Measurements from ENCODE around the gene MAP6D1.

Gene MAP6D1

DNA sequence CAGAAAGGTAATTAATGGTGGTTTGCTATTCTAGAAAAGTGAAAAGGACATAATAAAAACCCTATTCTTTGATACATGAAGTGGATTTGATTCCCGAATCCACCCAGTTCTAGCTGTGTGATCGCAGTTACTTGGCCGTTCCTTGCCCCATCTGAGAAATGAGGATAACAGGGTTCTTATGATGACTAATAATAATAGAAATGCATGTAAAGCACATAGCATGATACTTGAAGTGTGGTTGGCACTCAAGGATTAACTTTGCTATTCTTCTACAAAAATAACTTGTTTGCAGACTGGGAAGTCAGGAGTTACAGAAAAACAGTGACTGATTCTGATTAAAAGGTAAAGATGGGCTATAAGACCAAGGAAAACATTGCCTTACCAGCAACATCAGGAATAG, 32.5 kb upstream of the MAP6D1 start:
- Histone ChIP-seq H3K27me3 (ENCODE audit: insufficient read depth, low read length, poor library complexity) (no peaks in the 10 kb centered on the region), H3K56ac (ENCODE audit: low read length) (no peak overlapping the region), H3K9ac (ENCODE audit: low read length) (no peak overlapping the region), H3K4me3 (ENCODE audit: low read length) (no peak overlapping the region), H3K79me2 (ENCODE audit: control insufficient read depth, insufficient read depth, low read length) (no peaks in the 10 kb centered on the region), H2BK15ac (replicated peaks; ENCODE audit: low read depth) (no peak overlapping the region), H2AK5ac (ENCODE audit: low read length) (no peak overlapping the region), H3K4me2 (ENCODE audit: low read length) (no peak overlapping the region), H3K27ac (ENCODE audit: low read depth, low read length) (no peak overlapping the region), H4K5ac (ENCODE audit: low read length) (no peak overlapping the region), H3K4ac (ENCODE audit: low read depth, low read length) (no peak overlapping the region), H2BK120ac (ENCODE audit: low read depth, low read length) (no peak overlapping the region), H3K23ac (ENCODE audit: low read length) (no peak overlapping the region), H2BK5ac (ENCODE audit: low read length) (no peak overlapping the region), H3K36me3 (ENCODE audit: control insufficient read depth, insufficient read depth, low read length) (peaks cover 4% of the 10 kb centered on the region), H3K18ac (ENCODE audit: low read length) (no peak overlapping the region), H4K8ac (ENCODE audit: low read depth, low read length) (no peak overlapping the region), H3K79me1 (ENCODE audit: low read length) (no peaks in the 10 kb centered on the region), H3K4me1 (ENCODE audit: control insufficient read depth, low read depth, low read length) (no peaks in the 10 kb centered on the region)
- DNase-seq: no peak
- no CpG with 5 or more reads among the region's 3 CpGs for WGBS (ENCODE audit: extremely low coverage, insufficient coverage, low lambda C conversion rate)

DNA sequence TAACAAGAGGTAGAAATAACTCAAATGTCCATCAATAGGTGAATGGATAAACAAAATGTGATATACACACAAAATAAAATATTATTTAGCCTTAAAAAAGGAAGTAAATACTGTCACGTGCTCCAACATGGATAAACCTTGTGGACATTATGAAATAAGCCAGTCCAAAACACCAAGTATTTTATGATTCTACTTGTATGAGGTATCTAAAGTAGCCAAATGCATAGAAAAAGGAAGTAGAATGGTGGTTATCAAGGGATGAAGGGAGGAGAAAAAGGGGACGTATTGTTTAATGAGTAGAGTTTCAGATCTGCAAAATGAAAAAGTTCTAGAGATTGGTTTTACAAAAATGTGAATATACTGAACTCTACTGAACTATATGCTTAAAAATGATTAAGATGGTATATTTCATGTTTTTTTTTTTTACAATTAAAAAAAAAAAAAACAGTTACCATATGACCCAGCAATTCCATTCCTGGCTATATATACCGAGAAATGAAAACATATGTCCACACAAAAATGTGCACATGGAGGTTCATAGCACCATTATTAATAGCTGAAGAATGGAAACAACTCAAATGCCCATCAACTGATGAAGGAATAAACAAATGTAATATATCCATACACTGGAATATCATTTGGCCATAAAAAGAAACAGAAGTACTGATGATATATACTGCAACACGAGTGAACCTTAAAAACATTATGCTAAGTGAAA, 29.1 kb upstream of the MAP6D1 start:
- H3K27ac ChIP-seq (ENCODE audit: low read depth, low read length): no peak overlapping the region
- no peak overlapping the region for H2BK15ac ChIP-seq (replicated peaks; ENCODE audit: low read depth)
- no peaks in the 10 kb centered on the region for H3K36me3 ChIP-seq (ENCODE audit: control insufficient read depth, insufficient read depth, low read length)
- H3K4me3 ChIP-seq (ENCODE audit: low read length): no peak overlapping the region
- H3K79me1 ChIP-seq (ENCODE audit: low read length): peaks cover 2% of the 10 kb centered on the region
- H3K23ac ChIP-seq (ENCODE audit: low read length): no peak overlapping the region
- no peak overlapping the region for H2BK5ac ChIP-seq (ENCODE audit: low read length)
- no peak overlapping the region for H2AK5ac ChIP-seq (ENCODE audit: low read length)
- no peak for DNase-seq
- H3K4me2 ChIP-seq (ENCODE audit: low read length): no peak overlapping the region
- H3K27me3 ChIP-seq (ENCODE audit: insufficient read depth, low read length, poor library complexity): no peaks in the 10 kb centered on the region
- no peaks in the 10 kb centered on the region for H3K4me1 ChIP-seq (ENCODE audit: control insufficient read depth, low read depth, low read length)
- H3K9ac ChIP-seq (ENCODE audit: low read length): no peak overlapping the region
- H2BK120ac ChIP-seq (ENCODE audit: low read depth, low read length): no peak overlapping the region
- H4K8ac ChIP-seq (ENCODE audit: low read depth, low read length): no peak overlapping the region
- no peak overlapping the region for H4K5ac ChIP-seq (ENCODE audit: low read length)
- 100% methylated on average over 1 of the region's 4 CpGs for WGBS (ENCODE audit: extremely low coverage, insufficient coverage, low lambda C conversion rate)
- no peak overlapping the region for H3K56ac ChIP-seq (ENCODE audit: low read length)
- H3K18ac ChIP-seq (ENCODE audit: low read length): no peak overlapping the region
- H3K4ac ChIP-seq (ENCODE audit: low read depth, low read length): no peak overlapping the region
- H3K79me2 ChIP-seq (ENCODE audit: control insufficient read depth, insufficient read depth, low read length): no peaks in the 10 kb centered on the region

DNA sequence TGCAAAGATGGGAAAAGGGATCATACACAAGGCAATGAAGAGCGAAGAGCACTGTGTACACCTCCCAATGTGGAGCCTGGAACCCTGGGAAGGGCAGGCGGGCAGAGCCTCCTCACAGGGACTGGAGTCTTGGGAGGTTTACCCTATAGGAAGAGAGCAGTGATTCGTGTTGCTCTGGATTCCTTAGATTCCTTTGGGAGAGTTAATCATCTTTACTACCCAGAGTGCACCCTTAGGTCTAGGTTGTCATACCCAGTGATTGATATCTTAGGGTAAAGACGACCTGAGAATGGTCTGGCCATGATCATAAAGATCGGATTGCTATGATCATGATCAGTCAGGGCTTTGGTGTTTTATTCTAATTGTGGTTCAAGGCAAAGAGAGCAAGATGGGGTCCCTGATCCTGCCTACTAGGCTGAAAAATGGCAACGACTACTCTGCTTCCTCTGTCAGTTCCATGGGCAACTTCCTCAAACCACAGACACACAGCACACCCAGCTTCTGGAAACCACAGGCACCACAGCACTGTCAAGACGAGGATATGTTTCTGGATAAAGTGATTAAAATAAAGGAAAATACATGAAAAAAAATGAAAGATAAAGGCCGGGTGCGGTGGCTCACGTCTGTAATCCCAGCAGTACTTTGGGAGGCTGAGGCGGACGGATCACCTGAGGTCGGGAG, 20.4 kb upstream of the MAP6D1 start:
- no peak overlapping the region for H2AK5ac ChIP-seq (ENCODE audit: low read length)
- no peak overlapping the region for H4K8ac ChIP-seq (ENCODE audit: low read depth, low read length)
- H3K4me2 ChIP-seq (ENCODE audit: low read length): no peak overlapping the region
- no peak overlapping the region for H3K4ac ChIP-seq (ENCODE audit: low read depth, low read length)
- no peak overlapping the region for H3K4me3 ChIP-seq (ENCODE audit: low read length)
- H4K5ac ChIP-seq (ENCODE audit: low read length): no peak overlapping the region
- no peak overlapping the region for H2BK120ac ChIP-seq (ENCODE audit: low read depth, low read length)
- H3K56ac ChIP-seq (ENCODE audit: low read length): no peak overlapping the region
- no peak overlapping the region for H3K23ac ChIP-seq (ENCODE audit: low read length)
- no peak overlapping the region for H2BK5ac ChIP-seq (ENCODE audit: low read length)
- no peak overlapping the region for H2BK15ac ChIP-seq (replicated peaks; ENCODE audit: low read depth)
- H3K27me3 ChIP-seq (ENCODE audit: insufficient read depth, low read length, poor library complexity): no peaks in the 10 kb centered on the region
- H3K79me2 ChIP-seq (ENCODE audit: control insufficient read depth, insufficient read depth, low read length): no peaks in the 10 kb centered on the region
- H3K4me1 ChIP-seq (ENCODE audit: control insufficient read depth, low read depth, low read length): no peaks in the 10 kb centered on the region
- H3K18ac ChIP-seq (ENCODE audit: low read length): no peak overlapping the region
- peak; percentile 43 for DNase-seq
- H3K27ac ChIP-seq (ENCODE audit: low read depth, low read length): no peak overlapping the region
- no CpG with 5 or more reads among the region's 13 CpGs for WGBS (ENCODE audit: extremely low coverage, insufficient coverage, low lambda C conversion rate)
- H3K9ac ChIP-seq (ENCODE audit: low read length): no peak overlapping the region
- H3K79me1 ChIP-seq (ENCODE audit: low read length): peaks cover 3% of the 10 kb centered on the region
- H3K36me3 ChIP-seq (ENCODE audit: control insufficient read depth, insufficient read depth, low read length): peaks cover 5% of the 10 kb centered on the region

DNA sequence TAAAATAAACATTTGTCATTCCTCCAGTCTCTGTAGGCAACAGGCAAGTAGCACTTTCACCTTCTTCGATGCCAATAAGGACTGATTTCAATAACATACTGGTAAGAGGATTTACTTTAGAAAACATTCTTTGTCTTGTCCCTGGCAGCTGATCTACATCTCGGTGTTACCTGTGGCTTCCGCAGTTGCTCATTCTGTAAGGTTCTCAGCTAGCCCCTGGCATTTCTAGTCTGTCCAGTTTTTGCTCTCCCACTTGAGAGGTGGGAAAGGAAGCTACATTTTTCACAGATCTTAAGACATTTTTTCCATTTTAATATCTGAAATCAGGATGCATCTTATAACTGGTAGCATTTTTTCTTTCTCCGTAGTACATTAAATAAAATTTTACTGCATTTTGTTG, 19.7 kb upstream of the MAP6D1 start:
- Histone ChIP-seq H3K18ac (ENCODE audit: low read length) (no peak overlapping the region), H3K4me2 (ENCODE audit: low read length) (no peak overlapping the region), H2BK15ac (replicated peaks; ENCODE audit: low read depth) (no peak overlapping the region), H3K4me3 (ENCODE audit: low read length) (no peak overlapping the region), H3K56ac (ENCODE audit: low read length) (no peak overlapping the region), H3K79me2 (ENCODE audit: control insufficient read depth, insufficient read depth, low read length) (no peaks in the 10 kb centered on the region), H2AK5ac (ENCODE audit: low read length) (no peak overlapping the region), H3K4me1 (ENCODE audit: control insufficient read depth, low read depth, low read length) (no peaks in the 10 kb centered on the region), H3K9ac (ENCODE audit: low read length) (no peak overlapping the region), H3K27ac (ENCODE audit: low read depth, low read length) (no peak overlapping the region), H3K27me3 (ENCODE audit: insufficient read depth, low read length, poor library complexity) (no peaks in the 10 kb centered on the region), H4K5ac (ENCODE audit: low read length) (no peak overlapping the region), H3K4ac (ENCODE audit: low read depth, low read length) (no peak overlapping the region), H3K79me1 (ENCODE audit: low read length) (peaks cover 3% of the 10 kb centered on the region), H2BK120ac (ENCODE audit: low read depth, low read length) (no peak overlapping the region), H2BK5ac (ENCODE audit: low read length) (no peak overlapping the region), H3K36me3 (ENCODE audit: control insufficient read depth, insufficient read depth, low read length) (peaks cover 6% of the 10 kb centered on the region), H4K8ac (ENCODE audit: low read depth, low read length) (no peak overlapping the region), H3K23ac (ENCODE audit: low read length) (no peak overlapping the region)
- DNase-seq: no peak
- WGBS (ENCODE audit: extremely low coverage, insufficient coverage, low lambda C conversion rate): no CpG with 5 or more reads among the region's 4 CpGs

DNA sequence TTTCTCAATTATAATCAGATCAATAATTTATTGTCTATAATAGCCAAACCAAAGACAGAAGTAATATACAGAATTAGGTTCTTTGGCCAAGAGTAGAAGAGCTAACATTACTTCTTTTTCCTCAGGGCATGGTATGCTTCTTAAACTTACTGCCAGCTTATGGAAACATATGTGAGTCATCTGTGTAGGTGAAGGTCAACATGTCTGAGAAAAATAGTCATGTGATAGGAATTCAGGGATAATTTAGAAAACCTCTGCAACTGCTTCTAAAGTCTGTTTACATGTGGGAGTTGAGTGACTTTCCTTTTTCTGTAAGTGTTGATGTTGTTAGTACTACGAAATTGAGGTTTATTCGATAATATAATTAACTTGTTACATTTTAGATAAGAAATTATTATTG, 19.2 kb upstream of the MAP6D1 start:
- H3K9ac ChIP-seq (ENCODE audit: low read length): no peak overlapping the region
- WGBS (ENCODE audit: extremely low coverage, insufficient coverage, low lambda C conversion rate): 100% methylated on average over 2 of the region's 2 CpGs
- no peak overlapping the region for H2BK120ac ChIP-seq (ENCODE audit: low read depth, low read length)
- H3K79me1 ChIP-seq (ENCODE audit: low read length): peaks cover 2% of the 10 kb centered on the region
- H3K27me3 ChIP-seq (ENCODE audit: insufficient read depth, low read length, poor library complexity): no peaks in the 10 kb centered on the region
- H3K23ac ChIP-seq (ENCODE audit: low read length): no peak overlapping the region
- H4K8ac ChIP-seq (ENCODE audit: low read depth, low read length): no peak overlapping the region
- no peak overlapping the region for H3K4ac ChIP-seq (ENCODE audit: low read depth, low read length)
- peaks cover 6% of the 10 kb centered on the region for H3K36me3 ChIP-seq (ENCODE audit: control insufficient read depth, insufficient read depth, low read length)
- H3K4me2 ChIP-seq (ENCODE audit: low read length): no peak overlapping the region
- H2AK5ac ChIP-seq (ENCODE audit: low read length): no peak overlapping the region
- no peak overlapping the region for H3K18ac ChIP-seq (ENCODE audit: low read length)
- no peak overlapping the region for H2BK5ac ChIP-seq (ENCODE audit: low read length)
- H3K27ac ChIP-seq (ENCODE audit: low read depth, low read length): no peak overlapping the region
- no peak overlapping the region for H3K4me3 ChIP-seq (ENCODE audit: low read length)
- DNase-seq: no peak
- H3K56ac ChIP-seq (ENCODE audit: low read length): no peak overlapping the region
- H2BK15ac ChIP-seq (replicated peaks; ENCODE audit: low read depth): no peak overlapping the region
- no peak overlapping the region for H4K5ac ChIP-seq (ENCODE audit: low read length)
- H3K79me2 ChIP-seq (ENCODE audit: control insufficient read depth, insufficient read depth, low read length): no peaks in the 10 kb centered on the region
- no peaks in the 10 kb centered on the region for H3K4me1 ChIP-seq (ENCODE audit: control insufficient read depth, low read depth, low read length)
